K562 (cell line): Measurements from ENCODE around the gene XIRP1. TPM values are rescaled to one million over a fixed set of nuclear protein-coding genes. Genes with fewer than 3 reads are reported as not detected.
A peak's percentile ranks its signal among the peaks of the same experiment; 100 is the strongest.

ENCODE experiments used
- HDAC1 ChIP-seq, 2 experiments: fragments of 450-650 bp; IDR thresholded peaks; 2 replicates each; pipeline ENCODE4 v1.6.1; 2016 to 2017; ENCODE audit warnings: inconsistent platforms in 1 of 2, mild to moderate bottlenecking in 1 of 2, moderate library complexity in 1 of 2
- NUFIP1 ChIP-seq: fragments of 450-650 bp; IDR thresholded peaks from 2 replicates; pipeline ENCODE4 v1.6.1; 2018; ENCODE audit not compliant: partially characterized antibody
- SMAD3 ChIP-seq: fragments of 450-650 bp; formaldehyde crosslinking; conservative IDR thresholded peaks from 2 replicates; pipeline ENCODE4 v1.4.0; 2020; ENCODE audit warnings: mild to moderate bottlenecking
- STAT5B ChIP-seq: fragments of 250-450 bp; sonication (Bioruptor Pico); IDR thresholded peaks from 2 replicates; pipeline ENCODE4 v1.8.0; 2021; ENCODE audit warnings: mild to moderate bottlenecking, inconsistent platforms
- polyA plus RNA-seq, 8 experiments: library from polyadenylated mRNA; depleted of rRNA in 4 of 8; stranded (reverse) in 5 of 8; unstranded in 3 of 8; fragments of >200 nt; fragmentation: Nextera tagmentation in 2 of 8; fragmentation: Illumina TruSeq in 1 of 8; extraction: Ambion mirVana in 2 of 8; extraction: Trizol in 1 of 8; gene quantifications; 2 replicates each; pipeline versions ENCODE4 v1.2.1 to v1.2.3, GENCODE V29; 2011 to 2014; ENCODE audit warnings: inconsistent platforms in 1 of 8, missing spikeins in 1 of 8
- total RNA-seq, 7 experiments: library from RNA; depleted of rRNA in 6 of 7; stranded (reverse); fragments of >200 nt in 6 of 7; fragmentation: Illumina TruSeq in 2 of 7; extraction: Trizol in 2 of 7; gene quantifications; 2 replicates each; pipeline versions ENCODE4 v1.2.1 to v1.2.3, GENCODE V29; 2011 to 2021; ENCODE audit warnings: low replicate concordance in 1 of 7
- TF ChIP-seq, protein P1 (sequence below): sonication (generic); formaldehyde crosslinking; IDR thresholded peaks from 2 replicates; pipeline ENCODE4 v1.8.1; 2023; ENCODE audit warnings: mild to moderate bottlenecking, missing genetic modification reagents
- TF ChIP-seq, protein P2 (sequence below): fragments of 250-450 bp; sonication (Bioruptor Pico); IDR thresholded peaks from 2 replicates; pipeline ENCODE4 v1.4.0; 2020; ENCODE audit warnings: mild to moderate bottlenecking, moderate library complexity
- TF ChIP-seq, protein P3 (sequence below): fragments of 450-650 bp; IDR thresholded peaks from 2 replicates; pipeline ENCODE4 v1.6.1; 2016; ENCODE audit warnings: missing biosample characterization, missing genetic modification characterization

XIRP1 gene
- total and polyA plus RNA-seq, 9 of the 15 experiments (the other 6 are each of a cell fraction or from before 2014, with no cell fraction given) = 0.03 to 0.27 (median 0.08) TPM; not detected in 3

DNA sequence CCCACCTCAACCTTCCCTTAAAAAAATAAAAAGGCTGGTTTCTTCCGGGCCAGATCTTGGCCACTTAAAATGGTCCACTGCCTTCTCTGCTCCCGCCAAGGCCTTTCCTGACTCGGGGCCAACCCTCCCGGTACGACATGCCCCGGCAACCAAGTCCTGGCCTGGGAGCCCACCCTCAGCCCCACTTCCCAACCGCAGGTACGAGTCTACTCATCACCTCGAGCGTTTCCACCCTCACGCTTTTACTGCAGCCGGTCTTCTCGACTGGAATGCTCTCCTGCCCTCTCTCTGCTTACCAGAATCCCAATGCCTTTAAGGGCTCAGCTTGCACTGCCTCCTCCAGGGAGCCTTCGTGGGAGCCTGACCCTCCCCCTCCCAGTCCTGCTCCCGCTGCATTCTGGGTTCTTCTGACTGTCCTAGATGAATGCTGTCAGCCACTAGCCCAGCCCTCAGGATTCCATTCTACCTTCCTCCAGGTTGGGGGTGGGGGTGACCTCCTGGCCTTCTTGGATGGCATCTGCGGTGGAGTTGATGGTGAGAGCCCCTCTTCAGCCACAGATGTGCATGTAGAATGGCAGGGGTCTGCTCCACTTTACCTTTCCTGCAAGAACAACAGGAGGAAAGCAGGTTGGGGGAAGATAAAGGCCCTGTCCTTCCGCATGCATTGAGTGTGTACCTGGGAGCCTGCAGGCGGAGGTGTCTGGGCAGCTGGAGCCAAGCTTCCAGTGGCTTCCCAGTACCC, 37.9 kb downstream of the XIRP1 start (continued):
- TF ChIP-seq NUFIP1 = no peak
- TF ChIP-seq, protein P1, sequence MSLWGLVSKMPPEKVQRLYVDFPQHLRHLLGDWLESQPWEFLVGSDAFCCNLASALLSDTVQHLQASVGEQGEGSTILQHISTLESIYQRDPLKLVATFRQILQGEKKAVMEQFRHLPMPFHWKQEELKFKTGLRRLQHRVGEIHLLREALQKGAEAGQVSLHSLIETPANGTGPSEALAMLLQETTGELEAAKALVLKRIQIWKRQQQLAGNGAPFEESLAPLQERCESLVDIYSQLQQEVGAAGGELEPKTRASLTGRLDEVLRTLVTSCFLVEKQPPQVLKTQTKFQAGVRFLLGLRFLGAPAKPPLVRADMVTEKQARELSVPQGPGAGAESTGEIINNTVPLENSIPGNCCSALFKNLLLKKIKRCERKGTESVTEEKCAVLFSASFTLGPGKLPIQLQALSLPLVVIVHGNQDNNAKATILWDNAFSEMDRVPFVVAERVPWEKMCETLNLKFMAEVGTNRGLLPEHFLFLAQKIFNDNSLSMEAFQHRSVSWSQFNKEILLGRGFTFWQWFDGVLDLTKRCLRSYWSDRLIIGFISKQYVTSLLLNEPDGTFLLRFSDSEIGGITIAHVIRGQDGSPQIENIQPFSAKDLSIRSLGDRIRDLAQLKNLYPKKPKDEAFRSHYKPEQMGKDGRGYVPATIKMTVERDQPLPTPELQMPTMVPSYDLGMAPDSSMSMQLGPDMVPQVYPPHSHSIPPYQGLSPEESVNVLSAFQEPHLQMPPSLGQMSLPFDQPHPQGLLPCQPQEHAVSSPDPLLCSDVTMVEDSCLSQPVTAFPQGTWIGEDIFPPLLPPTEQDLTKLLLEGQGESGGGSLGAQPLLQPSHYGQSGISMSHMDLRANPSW (CRISPR knock-in tag) = no peak
- TF ChIP-seq STAT5B (CRISPR knock-in tag) = no peak
- peak in 1 of 2 experiments; percentile 71; a peak in 2 of 4 replicates for TF ChIP-seq HDAC1 (IDR thresholded peaks at IDR 0.05)
- TF ChIP-seq, protein P2, sequence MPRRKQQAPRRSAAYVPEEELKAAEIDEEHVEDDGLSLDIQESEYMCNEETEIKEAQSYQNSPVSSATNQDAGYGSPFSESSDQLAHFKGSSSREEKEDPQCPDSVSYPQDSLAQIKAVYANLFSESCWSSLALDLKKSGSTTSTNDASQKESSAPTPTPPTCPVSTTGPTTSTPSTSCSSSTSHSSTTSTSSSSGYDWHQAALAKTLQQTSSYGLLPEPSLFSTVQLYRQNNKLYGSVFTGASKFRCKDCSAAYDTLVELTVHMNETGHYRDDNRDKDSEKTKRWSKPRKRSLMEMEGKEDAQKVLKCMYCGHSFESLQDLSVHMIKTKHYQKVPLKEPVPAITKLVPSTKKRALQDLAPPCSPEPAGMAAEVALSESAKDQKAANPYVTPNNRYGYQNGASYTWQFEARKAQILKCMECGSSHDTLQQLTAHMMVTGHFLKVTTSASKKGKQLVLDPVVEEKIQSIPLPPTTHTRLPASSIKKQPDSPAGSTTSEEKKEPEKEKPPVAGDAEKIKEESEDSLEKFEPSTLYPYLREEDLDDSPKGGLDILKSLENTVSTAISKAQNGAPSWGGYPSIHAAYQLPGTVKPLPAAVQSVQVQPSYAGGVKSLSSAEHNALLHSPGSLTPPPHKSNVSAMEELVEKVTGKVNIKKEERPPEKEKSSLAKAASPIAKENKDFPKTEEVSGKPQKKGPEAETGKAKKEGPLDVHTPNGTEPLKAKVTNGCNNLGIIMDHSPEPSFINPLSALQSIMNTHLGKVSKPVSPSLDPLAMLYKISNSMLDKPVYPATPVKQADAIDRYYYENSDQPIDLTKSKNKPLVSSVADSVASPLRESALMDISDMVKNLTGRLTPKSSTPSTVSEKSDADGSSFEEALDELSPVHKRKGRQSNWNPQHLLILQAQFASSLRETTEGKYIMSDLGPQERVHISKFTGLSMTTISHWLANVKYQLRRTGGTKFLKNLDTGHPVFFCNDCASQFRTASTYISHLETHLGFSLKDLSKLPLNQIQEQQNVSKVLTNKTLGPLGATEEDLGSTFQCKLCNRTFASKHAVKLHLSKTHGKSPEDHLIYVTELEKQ = no peak
- TF ChIP-seq, protein P3, sequence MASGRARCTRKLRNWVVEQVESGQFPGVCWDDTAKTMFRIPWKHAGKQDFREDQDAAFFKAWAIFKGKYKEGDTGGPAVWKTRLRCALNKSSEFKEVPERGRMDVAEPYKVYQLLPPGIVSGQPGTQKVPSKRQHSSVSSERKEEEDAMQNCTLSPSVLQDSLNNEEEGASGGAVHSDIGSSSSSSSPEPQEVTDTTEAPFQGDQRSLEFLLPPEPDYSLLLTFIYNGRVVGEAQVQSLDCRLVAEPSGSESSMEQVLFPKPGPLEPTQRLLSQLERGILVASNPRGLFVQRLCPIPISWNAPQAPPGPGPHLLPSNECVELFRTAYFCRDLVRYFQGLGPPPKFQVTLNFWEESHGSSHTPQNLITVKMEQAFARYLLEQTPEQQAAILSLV (tag) = no peak
- TF ChIP-seq SMAD3 (CRISPR knock-in tag) = no peak
